KMS-11 (cell line): ENCODE measurements around the gene SNTG2.

ENCODE experiments used
- H2AFZ ChIP-seq: fragments of 200-600 bp; sonication (generic); 2 replicates; pipeline ENCODE4 v1.6.1; 2016; ENCODE audit warnings: antibody characterized with exemption, mixed run types, low read depth
- H3K27ac ChIP-seq: fragments of 200-600 bp; sonication (generic); 2 replicates; pipeline ENCODE4 v1.6.1; 2016; ENCODE audit warnings: mild to moderate bottlenecking, mixed run types
- H3K27me3 ChIP-seq: fragments of 200-600 bp; sonication (generic); 2 replicates; pipeline ENCODE4 v1.6.1; 2017; ENCODE audit warnings: mild to moderate bottlenecking, low read depth, mixed run types, moderate library complexity; ENCODE audit not compliant: insufficient read depth
- H3K36me3 ChIP-seq: fragments of 200-600 bp; sonication (generic); 2 replicates; pipeline ENCODE4 v1.6.1; 2017; ENCODE audit warnings: mild to moderate bottlenecking, mixed run types; ENCODE audit not compliant: insufficient read depth
- H3K4me1 ChIP-seq: fragments of 200-600 bp; sonication (generic); 2 replicates; pipeline ENCODE4 v1.6.1; 2016; ENCODE audit warnings: mild to moderate bottlenecking, low read depth, mixed run types; ENCODE audit not compliant: poor library complexity, severe bottlenecking
- H3K4me2 ChIP-seq: fragments of 200-600 bp; sonication (generic); 2 replicates; pipeline ENCODE4 v1.7.0; 2016; ENCODE audit warnings: mild to moderate bottlenecking, mixed run types
- H3K4me3 ChIP-seq: fragments of 200-600 bp; sonication (generic); IDR thresholded peaks from 2 replicates; pipeline ENCODE4 v1.6.1; 2017; ENCODE audit warnings: low read depth, low read length, mixed read lengths; ENCODE audit not compliant: insufficient read depth
- H3K79me2 ChIP-seq: fragments of 200-600 bp; sonication (generic); 2 replicates; pipeline ENCODE4 v1.6.1; 2016; ENCODE audit warnings: low read depth, mixed run types; ENCODE audit not compliant: insufficient read depth
- H3K9ac ChIP-seq: fragments of 200-600 bp; sonication (generic); 2 replicates; pipeline ENCODE4 v1.6.1; 2016; ENCODE audit warnings: mild to moderate bottlenecking, mixed run types
- H4K20me1 ChIP-seq: fragments of 200-600 bp; sonication (generic); 2 replicates; pipeline ENCODE4 v1.6.1; 2016; ENCODE audit warnings: mild to moderate bottlenecking, mixed run types; ENCODE audit not compliant: insufficient read depth
- CTCF ChIP-seq: fragments of 200-600 bp; sonication (generic); conservative IDR thresholded peaks from 2 replicates; pipeline ENCODE4 v1.6.1; 2017; ENCODE audit warnings: low read depth, mild to moderate bottlenecking, antibody characterized with exemption, low read length, moderate library complexity, mixed read lengths

SNTG2 gene

GRCh38 chr2:1397350-1397749, 446.7 kb downstream of the SNTG2 start:
- H3K9ac ChIP-seq: no peak overlapping the region
- no peak overlapping the region for H3K27ac ChIP-seq
- no peaks in the 10 kb centered on the region for H4K20me1 ChIP-seq
- no peak overlapping the region for H2AFZ ChIP-seq
- H3K4me2 ChIP-seq: no peak overlapping the region
- no peak overlapping the region for H3K4me3 ChIP-seq
- TF ChIP-seq CTCF: no peak
- H3K36me3 ChIP-seq: no peaks in the 10 kb centered on the region
- no peaks in the 10 kb centered on the region for H3K27me3 ChIP-seq
- H3K4me1 ChIP-seq: no peaks in the 10 kb centered on the region
- H3K79me2 ChIP-seq: no peaks in the 10 kb centered on the region

- H3K9ac ChIP-seq: no peak overlapping the region
- no peak overlapping the region for H3K27ac ChIP-seq
- no peak overlapping the region for H3K4me2 ChIP-seq
- H2AFZ ChIP-seq: no peak overlapping the region
- H3K36me3 ChIP-seq: no peaks in the 10 kb centered on the region
- H3K4me3 ChIP-seq: no peak overlapping the region
- TF ChIP-seq CTCF: no peak
- no peaks in the 10 kb centered on the region for H3K79me2 ChIP-seq
- no peaks in the 10 kb centered on the region for H3K4me1 ChIP-seq
- H4K20me1 ChIP-seq: no peaks in the 10 kb centered on the region
- H3K27me3 ChIP-seq: no peaks in the 10 kb centered on the region
Observed at GRCh38 chr2:1398191-1398590, 447.5 kb downstream of the SNTG2 start.

- Histone ChIP-seq H3K9ac (no peak overlapping the region), H3K4me3 (no peak overlapping the region), H3K27ac (no peak overlapping the region), H4K20me1 (no peaks in the 10 kb centered on the region), H3K27me3 (no peaks in the 10 kb centered on the region), H2AFZ (no peak overlapping the region), H3K36me3 (no peaks in the 10 kb centered on the region), H3K4me1 (no peaks in the 10 kb centered on the region), H3K4me2 (no peak overlapping the region), H3K79me2 (no peaks in the 10 kb centered on the region)
- TF ChIP-seq CTCF: no peak
Observed at GRCh38 chr2:1400943-1401735, 450.5 kb downstream of the SNTG2 start.

GRCh38 chr2:1402064-1402463, 451.4 kb downstream of the SNTG2 start:
- H3K36me3 ChIP-seq: no peaks in the 10 kb centered on the region
- no peak overlapping the region for H3K27ac ChIP-seq
- no peak overlapping the region for H3K9ac ChIP-seq
- no peak overlapping the region for H3K4me2 ChIP-seq
- H3K4me3 ChIP-seq: no peak overlapping the region
- no peaks in the 10 kb centered on the region for H3K4me1 ChIP-seq
- no peaks in the 10 kb centered on the region for H4K20me1 ChIP-seq
- no peaks in the 10 kb centered on the region for H3K79me2 ChIP-seq
- H2AFZ ChIP-seq: no peak overlapping the region
- TF ChIP-seq CTCF: no peak
- H3K27me3 ChIP-seq: no peaks in the 10 kb centered on the region
